ENCODE results near the gene KCNQ1OT1. TPM values are rescaled to one million over a fixed set of nuclear protein-coding genes. Genes with fewer than 3 reads are reported as not detected.

Gene KCNQ1OT1
- total and polyA plus RNA-seq, 7 donors: 0.01 to 0.56 (median 0.30) TPM

DNA sequence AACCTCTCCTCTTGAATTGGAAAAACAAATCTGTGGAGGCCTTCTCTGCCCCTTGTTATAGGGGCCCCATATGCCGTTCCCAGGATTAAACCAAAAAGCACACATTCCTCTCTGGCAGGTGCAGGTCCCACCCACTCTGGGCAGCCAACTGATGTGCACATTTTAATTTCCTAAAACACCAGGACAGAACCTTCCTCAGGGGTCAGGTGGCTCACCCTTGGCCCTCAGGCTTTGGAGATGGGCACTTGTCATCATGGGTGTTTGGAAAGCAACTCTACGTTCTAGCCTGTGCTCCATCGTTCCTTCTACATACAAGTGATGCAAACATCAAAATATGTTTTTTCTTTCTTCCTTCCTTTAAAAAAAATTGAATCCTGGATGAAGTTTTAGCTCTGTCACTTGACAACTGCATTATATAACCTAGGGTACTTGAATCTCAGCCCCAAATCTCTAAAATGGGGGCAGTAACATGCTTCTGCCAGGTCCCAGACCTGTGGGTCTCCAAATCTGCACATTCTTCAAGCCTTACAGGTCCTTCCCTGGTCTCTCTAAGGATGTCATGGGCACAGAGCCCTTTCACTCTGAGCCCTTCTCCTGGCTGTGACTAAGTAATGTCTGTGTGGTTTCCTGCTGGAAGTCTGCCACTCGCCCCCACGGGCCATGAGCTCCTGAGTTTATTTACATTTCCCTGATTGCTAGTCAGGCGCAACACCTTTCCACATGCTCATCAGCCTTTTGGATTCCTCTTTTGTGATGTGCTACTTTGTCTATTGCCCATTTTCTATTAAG lies 43.8 kb downstream of the KCNQ1OT1 start:
- intact Hi-C loops (cut with DNase I): no loop called here
- Histone ChIP-seq H3K4me3 (no peak overlapping the region), H3K27me3 (ENCODE audit: insufficient read depth in 3 of 3, low read length in 2 of 3) (no peaks in the 10 kb centered on the region), H3K9me3 (peaks cover 21% of the 10 kb centered on the region), H3K27ac (no peak overlapping the region), H3K4me1 (peaks cover 20% of the 10 kb centered on the region), H3K36me3 (ENCODE audit: insufficient read depth in 1 of 2, low read depth in 1 of 2) (no peaks in the 10 kb centered on the region)
- WGBS, 3 donors: 76 to 82% (median 82%) methylated on average over 6 of the region's 6 CpGs
- DNase-seq (no peak), ATAC-seq (no peak)
- TF ChIP-seq, protein P1, sequence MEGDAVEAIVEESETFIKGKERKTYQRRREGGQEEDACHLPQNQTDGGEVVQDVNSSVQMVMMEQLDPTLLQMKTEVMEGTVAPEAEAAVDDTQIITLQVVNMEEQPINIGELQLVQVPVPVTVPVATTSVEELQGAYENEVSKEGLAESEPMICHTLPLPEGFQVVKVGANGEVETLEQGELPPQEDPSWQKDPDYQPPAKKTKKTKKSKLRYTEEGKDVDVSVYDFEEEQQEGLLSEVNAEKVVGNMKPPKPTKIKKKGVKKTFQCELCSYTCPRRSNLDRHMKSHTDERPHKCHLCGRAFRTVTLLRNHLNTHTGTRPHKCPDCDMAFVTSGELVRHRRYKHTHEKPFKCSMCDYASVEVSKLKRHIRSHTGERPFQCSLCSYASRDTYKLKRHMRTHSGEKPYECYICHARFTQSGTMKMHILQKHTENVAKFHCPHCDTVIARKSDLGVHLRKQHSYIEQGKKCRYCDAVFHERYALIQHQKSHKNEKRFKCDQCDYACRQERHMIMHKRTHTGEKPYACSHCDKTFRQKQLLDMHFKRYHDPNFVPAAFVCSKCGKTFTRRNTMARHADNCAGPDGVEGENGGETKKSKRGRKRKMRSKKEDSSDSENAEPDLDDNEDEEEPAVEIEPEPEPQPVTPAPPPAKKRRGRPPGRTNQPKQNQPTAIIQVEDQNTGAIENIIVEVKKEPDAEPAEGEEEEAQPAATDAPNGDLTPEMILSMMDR (IDR thresholded peaks at IDR 0.05): no peak

DNA sequence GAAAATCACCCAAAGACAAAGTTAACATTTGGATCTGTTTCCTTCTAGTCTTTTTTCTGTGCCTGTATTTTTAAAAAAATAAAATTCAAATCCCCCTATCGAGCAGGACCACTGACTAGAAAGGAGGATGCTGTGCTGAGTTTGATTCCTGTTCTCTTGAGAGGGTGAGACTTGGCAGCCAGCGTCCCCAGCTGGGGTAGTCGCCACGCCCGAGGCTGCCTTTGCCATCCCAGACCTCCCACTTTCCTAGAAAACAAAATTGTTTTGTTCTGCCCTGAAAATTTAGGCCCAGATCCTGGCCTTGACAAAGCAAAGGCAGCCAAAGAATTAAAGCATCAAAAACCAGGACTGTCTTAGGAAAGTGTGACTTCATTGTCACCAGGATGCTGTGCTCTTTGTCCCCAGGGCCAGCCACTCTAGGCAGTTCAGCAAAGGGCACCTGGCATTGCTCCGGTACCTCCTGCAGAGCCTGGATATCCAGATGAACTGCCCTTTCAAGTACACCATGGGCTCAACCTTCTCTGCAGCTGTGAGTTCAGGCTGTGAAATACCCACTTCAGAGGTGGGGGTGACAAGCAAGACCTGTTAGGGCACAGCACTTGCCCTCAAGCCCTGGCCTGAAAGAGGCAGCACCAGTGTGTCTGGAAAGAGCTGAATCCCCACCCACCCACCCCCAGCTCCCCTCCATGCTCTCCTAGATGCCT lies 44.6 kb downstream of the KCNQ1OT1 start:
- 74 to 80% (median 76%) methylated on average over 6 of the region's 6 CpGs for WGBS, 3 donors
- ATAC-seq: no peak
- TF ChIP-seq, protein P1 (IDR thresholded peaks at IDR 0.05): no peak
- no peaks in the 10 kb centered on the region for H3K27me3 ChIP-seq (ENCODE audit: insufficient read depth in 3 of 3, low read length in 2 of 3)
- no peak overlapping the region for H3K27ac ChIP-seq
- intact Hi-C loops (cut with DNase I): no loop called here
- no peak for DNase-seq
- H3K4me3 ChIP-seq: no peak overlapping the region
- peaks cover 20% of the 10 kb centered on the region for H3K4me1 ChIP-seq
- peaks cover 20% of the 10 kb centered on the region for H3K9me3 ChIP-seq
- H3K36me3 ChIP-seq (ENCODE audit: insufficient read depth in 1 of 2, low read depth in 1 of 2): no peaks in the 10 kb centered on the region

DNA sequence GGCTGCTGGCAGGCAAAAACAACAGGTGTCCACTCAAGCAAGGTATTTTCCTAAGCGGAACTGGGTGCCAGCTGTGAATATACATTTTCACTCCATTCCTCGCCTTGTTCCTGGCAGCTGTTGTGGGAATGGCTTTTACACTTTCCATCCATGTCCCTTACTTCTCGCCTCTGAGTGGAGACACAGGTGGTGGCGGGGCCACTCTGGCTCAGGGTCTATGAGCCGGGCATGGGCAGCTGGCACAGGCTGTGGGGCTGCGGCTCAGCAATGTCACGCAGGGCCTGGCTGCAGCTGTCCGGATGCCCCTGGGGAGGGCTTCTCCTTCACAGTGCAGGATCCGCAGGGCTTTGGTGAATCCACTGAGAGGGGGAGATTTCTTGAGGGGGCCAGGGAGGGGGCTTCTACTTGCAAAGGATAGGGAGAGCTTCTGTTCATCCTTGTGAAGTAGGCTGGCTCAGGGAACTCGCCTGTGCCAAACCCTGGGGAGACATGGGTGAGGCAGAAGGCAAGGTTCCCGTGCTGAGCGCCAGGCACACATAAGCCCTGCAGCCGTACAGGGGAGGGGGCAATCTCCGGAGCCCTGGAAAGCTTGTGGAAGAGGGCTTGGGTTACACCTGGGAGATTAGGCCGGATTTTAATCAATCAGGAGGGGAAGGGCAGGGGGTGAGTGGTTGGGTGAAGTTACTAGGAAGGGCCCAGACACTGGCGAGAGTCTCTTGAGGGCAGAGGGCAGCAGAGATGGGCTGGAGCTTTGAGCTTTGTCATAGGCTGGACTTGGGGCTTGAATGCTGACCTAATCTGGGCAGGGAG lies 45.7 kb downstream of the KCNQ1OT1 start:
- H3K4me1 ChIP-seq: peaks cover 19% of the 10 kb centered on the region
- peaks cover 27% of the 10 kb centered on the region for H3K9me3 ChIP-seq
- no peak overlapping the region for H3K4me3 ChIP-seq
- no peaks in the 10 kb centered on the region for H3K27me3 ChIP-seq (ENCODE audit: insufficient read depth in 3 of 3, low read length in 2 of 3)
- DNase-seq (peak in 1 of 2 donors; percentile 64), ATAC-seq (peak; percentile 78 to 86 (median 84))
- intact Hi-C loops (cut with DNase I): no loop called here
- TF ChIP-seq, protein P1 (IDR thresholded peaks at IDR 0.05): no peak
- peak overlapping the region; percentile 9 for H3K27ac ChIP-seq
- no peaks in the 10 kb centered on the region for H3K36me3 ChIP-seq (ENCODE audit: insufficient read depth in 1 of 2, low read depth in 1 of 2)
- WGBS, 3 donors: 33 to 47% (median 39%) methylated on average over 16 of the region's 16 CpGs

DNA sequence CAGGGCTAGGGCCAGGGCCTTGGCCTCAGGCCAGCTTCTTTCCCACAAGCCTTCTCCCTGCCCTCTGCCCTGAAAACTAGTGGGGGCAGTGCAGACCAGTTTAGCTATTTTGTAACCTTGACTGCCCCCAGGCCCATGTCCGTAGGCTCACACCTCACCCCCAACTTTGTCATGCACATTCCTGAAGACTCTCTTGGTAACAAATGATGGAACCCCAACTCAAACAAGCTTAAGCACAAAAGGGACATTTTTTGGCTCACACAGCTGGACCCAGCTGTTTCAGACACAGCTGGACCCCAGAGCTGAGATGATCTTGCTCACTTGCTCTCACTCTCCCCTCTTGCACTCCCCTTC lies 46.6 kb downstream of the KCNQ1OT1 start:
- ATAC-seq (no peak), DNase-seq (peak in 1 of 2 donors; percentile 51)
- H3K9me3 ChIP-seq: peaks cover 30% of the 10 kb centered on the region
- no peak overlapping the region for H3K4me3 ChIP-seq
- H3K27me3 ChIP-seq (ENCODE audit: insufficient read depth in 3 of 3, low read length in 2 of 3): no peaks in the 10 kb centered on the region
- 69 to 82% (median 74%) methylated on average over 1 of the region's 1 CpG for WGBS, 3 donors
- peaks cover 15% of the 10 kb centered on the region for H3K4me1 ChIP-seq
- H3K27ac ChIP-seq: no peak overlapping the region
- TF ChIP-seq, protein P1 (IDR thresholded peaks at IDR 0.05): no peak
- intact Hi-C loops (cut with DNase I): no loop called here
- H3K36me3 ChIP-seq (ENCODE audit: insufficient read depth in 1 of 2, low read depth in 1 of 2): no peaks in the 10 kb centered on the region

All from psoas muscle (tissue), 8 donors.